Stimulated activated CD4-positive, alpha-beta T cell treated with anti-CD3 and anti-CD28 coated beads, Interleukin-4, amount 100 ng/mL, for 48 hours (primary cell): ENCODE measurements around the gene HORMAD2.
"Not testable (repeated sequence)": the region's sequence is repeated elsewhere in the genome, so short reads cannot be mapped to it uniquely, and the experiment has no call there.

Source experiments
- DNase-seq, 2 donors: peaks; one replicate each; pipeline ENCODE4 v3.0.0-alpha.2; 2020; ENCODE audit warnings: low read depth in 2 of 2

The HORMAD2 gene

DNA sequence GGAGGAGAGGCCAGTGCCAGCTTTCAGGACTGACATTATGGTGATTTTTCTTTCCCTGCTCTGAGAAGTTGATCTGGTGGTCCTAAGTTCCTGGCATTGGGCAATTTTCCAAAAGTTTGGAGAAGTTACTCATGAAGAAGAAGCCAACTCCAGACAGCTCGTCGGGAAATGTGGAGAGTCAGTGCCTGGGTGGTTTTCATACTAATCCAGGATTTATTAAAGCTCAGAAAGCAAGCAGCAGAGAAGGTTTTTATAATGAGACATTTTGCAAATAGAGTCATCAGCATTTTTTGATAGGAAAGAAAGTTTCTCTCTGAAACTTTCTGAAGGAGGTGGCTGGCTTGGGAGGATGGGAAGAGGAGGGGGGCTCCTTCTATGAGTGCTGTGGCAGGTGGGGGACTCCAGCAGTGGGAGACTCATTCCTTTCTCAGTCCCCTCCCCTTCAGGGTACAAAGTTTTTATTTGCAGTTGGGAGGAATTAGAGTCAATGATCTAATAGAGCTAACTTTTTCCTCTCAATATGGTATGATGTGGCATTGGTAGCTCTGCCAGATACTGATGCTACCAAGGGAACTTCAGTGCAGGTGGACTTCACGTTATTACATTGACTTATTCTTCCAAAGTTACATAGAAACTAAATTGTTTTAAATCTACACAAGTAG, 110.9 kb downstream of the HORMAD2 start:
- DNase-seq, result no peak

- no peak for DNase-seq
These were observed 112.2 kb downstream of the HORMAD2 start for GRCh38 chr22:30192427-30192826.

DNA sequence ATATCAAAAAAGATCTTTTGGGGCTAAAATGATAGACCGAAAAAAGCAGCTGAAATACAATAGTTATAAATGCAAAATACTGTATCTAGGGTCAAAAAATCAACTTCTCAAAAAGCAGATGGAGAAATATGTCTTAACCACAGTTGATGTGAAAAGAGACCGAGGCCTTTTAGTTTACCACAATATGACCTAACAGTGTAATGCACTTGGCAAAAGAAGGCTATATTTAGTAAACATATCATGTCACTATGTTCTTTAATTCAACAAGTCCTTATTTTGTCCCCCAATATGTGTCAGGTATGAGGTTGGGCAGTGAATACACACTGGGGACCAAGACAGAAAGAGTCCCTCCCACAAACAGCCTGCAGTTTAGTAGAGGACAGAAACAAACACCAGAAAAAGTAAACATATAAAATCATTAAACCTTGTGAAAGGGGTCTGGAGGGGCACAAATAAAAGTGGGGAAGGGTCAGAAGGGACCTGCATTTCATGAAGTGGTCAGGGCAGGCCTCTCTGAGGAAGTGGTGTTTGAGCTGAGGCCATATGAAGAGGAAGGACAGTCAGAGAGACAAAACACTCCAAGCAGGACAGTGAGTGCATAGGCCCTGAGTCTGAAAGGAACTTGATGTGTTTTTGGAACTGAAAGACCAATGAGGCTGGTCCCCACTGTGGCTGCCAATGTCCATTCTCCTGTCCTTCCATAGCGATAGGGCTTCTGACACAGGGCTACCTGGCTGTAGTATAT, 112.9 kb downstream of the HORMAD2 start:
- no peak for DNase-seq

DNA sequence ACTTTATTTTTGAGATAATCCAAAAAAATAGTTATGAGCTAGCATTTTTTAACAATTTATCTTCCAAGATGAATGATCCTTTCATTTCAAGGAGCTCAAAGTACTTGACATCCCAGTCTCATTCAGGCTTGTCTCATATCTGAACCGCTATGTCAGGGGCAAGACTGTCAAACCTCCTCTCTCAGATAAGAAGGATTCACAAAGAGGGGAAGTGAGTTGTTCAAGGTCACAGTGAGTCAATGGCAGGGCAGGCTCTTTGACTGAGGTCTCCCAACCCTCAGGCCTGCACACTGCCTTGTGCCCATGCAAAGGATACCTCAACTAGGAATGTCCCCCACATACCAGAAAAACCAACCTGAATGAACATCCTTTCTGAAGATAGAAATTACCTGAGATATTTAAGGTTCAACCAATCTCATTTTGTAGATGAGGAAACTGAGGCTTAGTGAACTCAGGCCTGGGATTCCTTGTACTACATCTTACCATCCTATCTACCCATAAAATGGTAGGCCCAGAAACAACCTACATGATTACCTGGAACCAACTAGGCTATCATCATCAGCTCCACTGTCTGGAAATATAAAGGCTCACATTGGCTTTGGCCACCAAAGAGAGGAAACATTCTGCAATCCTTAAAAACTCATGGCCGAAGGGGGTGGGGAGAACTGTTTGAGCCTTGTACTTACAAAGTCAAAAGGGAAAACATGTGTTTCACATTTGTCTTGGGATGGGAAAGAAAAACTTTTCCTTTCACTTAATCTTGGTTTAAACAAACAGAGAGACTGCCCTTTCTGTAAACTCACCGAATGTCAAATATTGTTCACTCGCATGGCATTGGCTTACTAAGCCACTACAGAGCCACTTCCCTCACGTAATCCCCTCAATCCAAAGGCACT, 115.2 kb downstream of the HORMAD2 start:
- DNase-seq, result no peak

DNA sequence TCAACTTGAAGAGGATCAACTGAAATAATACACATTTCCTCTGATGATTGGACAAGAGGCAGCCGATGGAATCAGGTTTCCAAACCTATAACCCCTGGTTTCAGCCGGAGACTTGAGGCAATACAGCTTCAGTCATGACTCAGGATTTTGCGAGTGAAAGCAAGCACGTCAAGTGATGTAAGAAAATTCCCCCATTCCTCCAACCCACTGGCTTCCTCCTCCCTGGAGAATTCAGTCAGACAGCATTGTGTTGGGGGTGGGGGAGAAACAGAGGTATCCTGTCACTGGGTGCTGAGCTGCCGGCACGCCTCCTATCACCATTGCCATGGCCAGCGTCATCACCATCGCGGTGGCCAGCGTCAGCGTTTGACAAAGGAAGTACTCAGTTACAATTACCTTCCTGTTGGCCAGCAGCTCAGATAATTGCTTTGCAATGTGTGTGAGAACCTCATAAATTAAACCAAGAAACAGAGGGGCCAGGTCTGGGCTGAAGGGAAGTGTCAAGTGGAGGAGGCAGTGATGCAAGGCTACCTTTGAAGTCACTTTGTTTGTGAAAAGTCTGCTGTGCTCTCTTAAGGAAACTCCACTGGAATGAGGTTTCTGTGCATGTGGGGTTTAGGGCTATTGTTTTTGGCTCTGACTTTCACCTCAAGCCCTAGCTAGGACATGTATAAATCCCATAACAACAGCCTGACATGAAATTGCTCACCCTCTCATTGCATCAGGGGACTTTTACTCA, 116.0 kb downstream of the HORMAD2 start:
- DNase-seq, result peak; percentile 31 to 61

DNA sequence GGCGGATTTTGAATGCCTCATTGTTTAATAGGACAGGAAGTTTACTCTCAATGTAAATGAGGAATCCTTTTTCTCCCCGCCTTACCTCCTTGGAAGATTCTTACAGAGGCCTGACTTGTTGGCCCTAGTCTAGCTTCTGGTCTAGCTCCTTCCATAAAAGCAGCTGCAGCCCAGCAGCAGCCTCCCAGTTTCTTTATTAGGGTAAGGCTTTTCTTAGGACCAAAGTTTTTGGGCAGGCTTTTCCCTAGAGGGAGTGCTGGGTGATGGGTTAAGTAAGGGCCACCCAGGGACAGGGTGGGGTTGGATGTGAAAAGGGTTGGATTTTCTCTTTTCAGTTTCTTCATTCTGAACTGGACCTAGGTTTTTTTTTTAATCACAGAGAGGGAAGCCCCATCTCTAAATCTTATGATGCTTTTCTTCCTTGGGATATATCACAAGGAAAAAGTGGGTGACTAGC, 116.6 kb downstream of the HORMAD2 start:
- DNase-seq, result no peak

DNA sequence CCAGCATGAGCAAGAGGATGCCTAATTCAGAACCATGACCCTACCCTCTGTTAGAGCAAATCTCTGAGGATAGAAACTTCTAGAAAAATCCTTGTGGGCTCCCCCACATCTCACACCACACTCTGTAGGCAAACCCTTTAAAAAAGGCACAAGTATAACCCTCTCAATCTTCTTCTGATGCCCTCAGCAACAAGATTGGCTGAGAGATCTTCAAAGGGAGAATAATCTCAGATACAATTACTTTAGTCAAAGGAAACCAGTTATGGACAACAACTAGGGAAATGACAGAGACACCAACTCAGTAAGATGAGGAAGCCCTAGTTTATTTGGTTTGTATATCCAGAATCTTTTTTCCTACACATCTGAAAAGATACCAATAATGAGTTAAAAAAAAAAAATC, 117.1 kb downstream of the HORMAD2 start:
- DNase-seq, result no peak

DNA sequence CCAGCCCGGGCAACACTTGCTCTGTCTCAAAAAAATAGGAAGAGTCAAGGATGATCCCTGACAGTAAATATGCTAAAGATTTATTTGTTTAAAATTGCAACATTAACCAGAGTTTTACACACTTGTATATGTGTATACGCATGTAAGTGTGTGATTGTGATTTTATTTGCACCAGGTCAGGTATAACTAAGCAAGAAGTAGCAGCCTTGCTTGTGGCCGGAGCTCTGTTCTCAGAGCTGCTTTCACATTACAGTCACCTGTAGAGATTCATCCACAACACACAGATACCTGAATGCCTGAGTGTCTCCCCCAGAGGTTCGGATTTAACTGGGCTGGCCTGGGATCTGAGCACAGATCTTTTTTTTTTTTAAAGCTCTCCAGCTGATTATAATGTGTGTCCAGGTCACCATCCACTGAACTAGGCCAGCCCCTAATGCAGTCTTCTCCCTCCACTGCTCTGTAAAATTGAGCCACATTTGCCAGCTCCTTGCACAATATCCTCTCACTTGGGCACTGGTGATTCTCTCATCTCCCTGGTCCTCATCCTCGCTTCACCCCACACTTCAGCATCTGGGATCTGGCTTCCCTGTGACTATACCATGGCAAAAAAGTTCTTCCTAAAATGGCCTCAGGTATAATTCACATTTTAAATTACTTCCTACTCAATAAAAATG, 118.0 kb downstream of the HORMAD2 start:
- DNase-seq, result no peak

GRCh38 chr22:30198921-30199320, 118.7 kb downstream of the HORMAD2 start:
- DNase-seq, result no peak

DNA sequence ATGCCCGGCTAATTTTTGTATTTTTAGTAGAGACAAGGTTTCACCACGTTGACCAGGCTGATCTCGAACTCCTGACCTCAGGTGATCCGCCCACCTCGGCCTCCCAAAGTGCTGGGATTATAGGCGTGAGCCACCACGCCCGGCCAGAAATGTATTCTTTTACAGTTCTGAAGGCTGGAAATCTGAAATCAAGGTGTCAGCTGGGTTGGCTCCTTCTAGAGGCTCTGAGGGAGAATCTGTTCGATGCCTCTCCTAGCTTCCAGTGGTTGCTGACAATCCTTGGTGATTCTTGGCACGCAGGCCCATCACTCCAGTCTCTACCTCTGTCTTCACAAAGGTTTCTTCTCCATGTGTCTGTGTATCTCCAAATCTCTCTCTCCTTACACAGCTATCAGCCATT, 120.6 kb downstream of the HORMAD2 start:
- not testable (repeated sequence) for DNase-seq

DNA sequence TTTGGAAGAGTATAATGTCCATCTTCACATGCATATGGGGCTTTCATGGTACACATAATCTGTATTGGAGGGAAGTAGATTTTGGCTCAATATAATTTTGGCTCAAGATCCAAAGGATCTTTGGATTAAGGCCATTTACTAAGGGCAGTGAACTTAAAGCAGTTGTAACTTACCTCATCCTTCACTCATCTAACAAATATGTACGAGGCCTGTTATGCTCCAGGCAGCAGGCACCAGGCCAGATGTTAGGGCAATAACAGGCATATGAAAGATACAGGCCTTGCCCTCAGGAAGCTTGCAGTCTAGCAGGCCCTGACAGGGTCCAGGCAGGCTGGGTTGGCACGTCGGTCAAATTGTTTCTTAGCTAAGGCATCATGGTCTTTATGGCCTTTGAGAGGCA, 121.7 kb downstream of the HORMAD2 start:
- no peak for DNase-seq

DNA sequence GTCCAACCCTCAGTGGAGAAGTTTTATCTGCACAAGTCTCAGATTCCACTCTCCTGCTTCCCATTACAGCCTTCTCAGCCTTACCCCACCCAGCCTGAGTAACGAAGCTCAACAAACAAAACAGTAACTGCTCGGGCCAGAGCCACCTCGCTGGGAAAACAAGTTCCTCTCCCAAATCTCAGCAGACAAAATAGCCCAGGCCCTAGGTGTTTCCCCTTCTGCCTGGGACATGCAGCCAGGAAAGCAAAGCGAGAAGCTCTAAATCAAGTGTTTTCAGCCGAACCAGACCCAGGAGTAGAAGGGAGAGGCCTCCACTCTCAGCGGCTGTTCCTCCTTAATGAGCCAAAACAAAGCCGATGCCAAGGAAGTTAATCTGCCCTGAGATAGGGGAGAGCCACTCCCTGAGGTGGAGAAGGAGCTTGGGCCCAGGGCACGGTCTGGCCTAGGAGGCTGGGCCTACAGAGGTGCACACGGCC, 122.3 kb downstream of the HORMAD2 start:
- no peak for DNase-seq

- DNase-seq, result no peak
These were observed 123.9 kb downstream of the HORMAD2 start for GRCh38 chr22:30204015-30204741.

- no peak for DNase-seq
These were observed 124.5 kb downstream of the HORMAD2 start for GRCh38 chr22:30204742-30205111.

DNA sequence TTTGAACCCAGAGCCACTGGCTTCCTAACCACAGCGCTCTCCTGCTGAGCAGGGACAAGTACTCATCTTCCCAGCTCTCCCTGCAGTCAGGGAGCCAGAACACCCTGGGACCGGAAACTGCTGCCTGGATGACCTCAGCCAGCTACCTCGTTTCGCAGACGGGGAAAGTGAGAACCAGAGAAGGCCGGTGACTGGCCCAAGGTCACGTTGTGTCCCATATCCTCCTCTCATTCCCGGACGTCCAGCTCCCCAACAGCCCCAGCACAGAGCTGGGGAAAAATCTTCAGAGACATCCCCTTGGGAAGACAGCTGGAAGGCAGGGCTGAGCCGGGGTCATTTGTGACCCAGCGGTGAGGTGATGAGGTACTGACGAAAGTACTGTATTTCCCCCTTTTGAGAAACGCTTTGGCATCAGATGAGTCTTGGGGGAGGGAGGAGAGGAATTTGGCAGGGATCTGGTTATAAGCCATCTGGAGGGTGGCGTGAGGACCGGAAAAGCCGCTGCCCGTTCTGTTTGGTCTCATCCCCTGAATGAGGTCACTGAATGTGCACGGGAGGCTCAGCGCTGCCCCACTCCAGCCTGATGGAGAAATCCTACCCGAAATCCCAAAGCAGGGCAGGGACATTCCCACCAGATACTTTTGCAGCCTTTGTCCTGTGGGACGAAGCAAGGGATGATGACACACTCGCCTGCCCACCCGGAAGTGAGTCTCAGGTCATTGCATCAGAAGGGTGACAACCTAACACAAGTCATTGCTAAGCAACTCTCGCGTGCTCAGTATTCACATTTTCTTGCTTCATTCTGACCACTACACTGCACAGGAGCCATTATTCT, 125.2 kb downstream of the HORMAD2 start:
- no peak for DNase-seq

DNA sequence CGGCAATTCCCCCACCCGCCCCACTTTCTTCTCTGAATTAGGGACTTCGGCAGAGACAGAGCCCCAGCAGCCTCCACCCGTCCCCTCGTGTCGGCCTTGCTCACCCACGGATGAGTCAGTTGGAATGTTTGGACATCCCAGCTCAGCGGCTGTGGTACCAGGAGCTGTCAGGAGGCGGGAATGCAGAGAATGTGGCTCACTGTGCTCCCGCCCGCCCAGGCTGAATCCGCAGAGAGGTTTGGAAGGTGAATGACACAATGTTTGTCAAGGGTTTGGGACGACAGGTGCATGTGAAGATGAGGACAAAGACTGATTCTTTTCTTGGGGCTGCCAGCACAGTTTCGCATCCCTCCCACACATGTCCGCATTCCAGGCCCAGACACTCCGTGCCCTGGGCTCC, 126.7 kb downstream of the HORMAD2 start:
- DNase-seq, result no peak

- no peak for DNase-seq
These were observed 128.7 kb downstream of the HORMAD2 start for GRCh38 chr22:30208631-30209603.

DNA sequence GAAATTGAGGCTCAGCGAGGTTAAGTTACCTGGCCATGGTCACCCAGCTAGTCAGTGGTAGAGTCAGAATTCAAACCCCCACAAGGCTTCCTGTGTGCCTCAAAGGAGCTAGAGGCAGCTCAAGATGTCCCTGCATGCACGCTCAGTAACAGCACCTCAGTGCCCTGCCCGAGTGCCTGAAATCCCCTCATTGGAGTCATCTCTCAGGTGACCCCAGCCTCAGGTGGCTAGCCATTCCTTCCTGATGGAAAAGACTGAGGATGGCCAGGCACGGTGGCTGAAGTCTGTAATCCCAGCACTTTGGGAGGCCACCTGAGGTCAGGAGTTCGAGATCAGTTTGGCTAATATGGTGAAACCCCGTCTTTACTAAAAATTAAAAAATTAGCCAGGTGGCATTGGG, 129.4 kb downstream of the HORMAD2 start:
- DNase-seq, result no peak
